HEK293T (cell line): Measurements from ENCODE around the gene TRIM44.

ENCODE experiments used
- FOXK2 ChIP-seq: fragments of 450-650 bp; IDR thresholded peaks from 2 replicates; pipeline ENCODE4 v1.6.1; 2016; ENCODE audit warnings: mild to moderate bottlenecking
- SUZ12 ChIP-seq: fragments of 450-650 bp; IDR thresholded peaks from 2 replicates; pipeline ENCODE4 v1.6.1; 2016; ENCODE audit warnings: mild to moderate bottlenecking
- ZNF384 ChIP-seq: fragments of 450-650 bp; IDR thresholded peaks from 2 replicates; pipeline ENCODE4 v1.6.1; 2016

GRCh38 chr11:35856756-35857155, 194.2 kb downstream of the TRIM44 start:
- TF ChIP-seq ZNF384, result no peak
- no peak for TF ChIP-seq FOXK2
- TF ChIP-seq SUZ12, result no peak
